Fibroblast of lung (primary cell): ENCODE data around the gene ANO10. TPM values are rescaled to one million over a fixed set of nuclear protein-coding genes. Genes with fewer than 3 reads are reported as not detected.

ENCODE experiments used
- DNase-seq, 2 donors: peaks; one replicate each; pipeline versions ENCODE4 v3.0.0 to v3.0.0-alpha.2; 2010; ENCODE audit warnings: low read depth in 2 of 2
- H2AFZ ChIP-seq: 2 replicates; pipeline ENCODE4 v1.5.1; 2012; ENCODE audit warnings: low read length, control low read depth, inconsistent platforms
- H3K27ac ChIP-seq: 2 replicates; pipeline ENCODE4 v1.5.1; 2011; ENCODE audit warnings: low read length, control low read depth; ENCODE audit not compliant: insufficient read depth
- H3K27me3 ChIP-seq: 2 replicates; pipeline ENCODE4 v1.5.1; 2011; ENCODE audit warnings: mild to moderate bottlenecking, low read length; ENCODE audit not compliant: control insufficient read depth, insufficient read depth
- H3K36me3 ChIP-seq: 2 replicates; pipeline ENCODE4 v1.5.1; 2011; ENCODE audit warnings: low read length; ENCODE audit not compliant: control insufficient read depth, insufficient read depth
- H3K4me1 ChIP-seq: 2 replicates; pipeline ENCODE4 v1.5.1; 2011; ENCODE audit warnings: low read length; ENCODE audit not compliant: control insufficient read depth, insufficient read depth; ENCODE audit errors: extremely low read depth
- H3K4me2 ChIP-seq: 2 replicates; pipeline ENCODE4 v1.5.1; 2011; ENCODE audit warnings: low read length, control low read depth; ENCODE audit not compliant: insufficient read depth; ENCODE audit errors: extremely low read depth
- H3K4me3 ChIP-seq, 4 experiments: fragments of 200-600 bp in 1 of 4; sonication (generic) in 1 of 4; replicated peaks in 1 of 4; 2 replicates each; pipeline ENCODE4 v1.5.1; 2011 to 2016; ENCODE audit warnings: low read length in 4 of 4, low read depth in 3 of 4, mild to moderate bottlenecking in 3 of 4, control low read depth in 2 of 4, inconsistent platforms in 1 of 4, mixed read lengths in 1 of 4; ENCODE audit not compliant: insufficient read depth in 1 of 4; ENCODE audit errors: control extremely low read depth in 1 of 4
- H3K79me2 ChIP-seq: 2 replicates; pipeline ENCODE4 v1.5.1; 2012; ENCODE audit warnings: mild to moderate bottlenecking, low read length, inconsistent platforms; ENCODE audit not compliant: control insufficient read depth, insufficient read depth
- H3K9ac ChIP-seq: 2 replicates; pipeline ENCODE4 v1.5.1; 2011; ENCODE audit warnings: mild to moderate bottlenecking, low read length, control low read depth; ENCODE audit not compliant: insufficient read depth
- H3K9me3 ChIP-seq: 2 replicates; pipeline ENCODE4 v1.5.1; 2012; ENCODE audit warnings: low read depth, low read length; ENCODE audit not compliant: control insufficient read depth, insufficient read depth
- H4K20me1 ChIP-seq: 2 replicates; pipeline ENCODE4 v1.5.1; 2011; ENCODE audit warnings: low read length; ENCODE audit not compliant: control insufficient read depth, insufficient read depth; ENCODE audit errors: extremely low read depth
- CTCF ChIP-seq, 2 donors: IDR thresholded peaks in 1 of 2; conservative IDR thresholded peaks in 1 of 2; 1 replicate in 1 of 2; 2 replicates in 1 of 2; pipeline ENCODE4 v1.5.1; 2011 to 2012; ENCODE audit warnings: low read length in 2 of 2, control low read depth in 1 of 2, inconsistent platforms in 1 of 2, low read depth in 1 of 2, mild to moderate bottlenecking in 1 of 2
- EZH2 ChIP-seq: IDR thresholded peaks from 2 replicates; pipeline ENCODE4 v1.5.1; 2012; ENCODE audit warnings: low read length, control low read depth, mild to moderate bottlenecking; ENCODE audit errors: missing control alignments
- polyA plus RNA-seq, 2 donors: library from polyadenylated mRNA; depleted of rRNA in 1 of 2; stranded (reverse) in 1 of 2; unstranded in 1 of 2; fragments of >200 nt; gene quantifications; 2 replicates each; pipeline ENCODE4 v1.2.1, GENCODE V29; 2011 to 2012; ENCODE audit warnings: missing spikeins in 1 of 2
- total RNA-seq: library from RNA; depleted of rRNA; stranded (reverse); fragments of >200 nt; gene quantifications from 2 replicates; pipeline ENCODE4 v1.2.1, GENCODE V29; 2014

ANO10 gene
- total and polyA plus RNA-seq, 2 donors (not counting 1 experiment from before 2014, with no cell fraction given) = 103 to 138 TPM

- peaks cover 8% of the 10 kb centered on the region for H3K79me2 ChIP-seq
- no peak for TF ChIP-seq CTCF (conservative IDR thresholded peaks at IDR 0.05 in 1 of 2, IDR thresholded peaks at IDR 0.05 in 1 of 2; ENCODE audit: low read depth in 1 of 2, low read length in 2 of 2)
- TF ChIP-seq EZH2 = no peak
Measured at GRCh38 chr3:43615133-43615532, 6.7 kb downstream of the ANO10 start.

GRCh38 chr3:43613976-43614375 is 7.8 kb downstream of the ANO10 start:
- Histone ChIP-seq H3K27ac (no peak overlapping the region), H3K79me2 (peaks cover 6% of the 10 kb centered on the region), H3K9ac (no peak overlapping the region)

More at GRCh38 chr3:43615133-43615532, 6.7 kb downstream of the ANO10 start:
- H3K27me3 ChIP-seq = no peaks in the 10 kb centered on the region
- H4K20me1 ChIP-seq = no peaks in the 10 kb centered on the region
- DNase-seq = no peak
- no peak overlapping the region for H2AFZ ChIP-seq
- H3K4me3 ChIP-seq = no peak overlapping the region
- H3K4me1 ChIP-seq = no peaks in the 10 kb centered on the region
- H3K4me2 ChIP-seq = no peak overlapping the region
- H3K9ac ChIP-seq = no peak overlapping the region
- H3K36me3 ChIP-seq = no peaks in the 10 kb centered on the region
- H3K27ac ChIP-seq = no peak overlapping the region
- no peaks in the 10 kb centered on the region for H3K9me3 ChIP-seq

GRCh38 chr3:43612419-43612818 is 9.4 kb downstream of the ANO10 start:
- TF ChIP-seq EZH2 (no peak), CTCF (conservative IDR thresholded peaks at IDR 0.05 in 1 of 2, IDR thresholded peaks at IDR 0.05 in 1 of 2; ENCODE audit: low read depth in 1 of 2, low read length in 2 of 2) (no peak)
- Histone ChIP-seq H3K79me2 (peaks cover 9% of the 10 kb centered on the region), H3K27ac (no peak overlapping the region), H3K9me3 (no peaks in the 10 kb centered on the region), H3K4me3 (no peak overlapping the region), H4K20me1 (no peaks in the 10 kb centered on the region), H3K36me3 (no peaks in the 10 kb centered on the region), H2AFZ (no peak overlapping the region), H3K9ac (no peak overlapping the region), H3K4me1 (no peaks in the 10 kb centered on the region), H3K27me3 (no peaks in the 10 kb centered on the region), H3K4me2 (no peak overlapping the region)
- DNase-seq = no peak

More at GRCh38 chr3:43613976-43614375, 7.8 kb downstream of the ANO10 start:
- no peak overlapping the region for H3K4me3 ChIP-seq
- no peaks in the 10 kb centered on the region for H3K27me3 ChIP-seq
- DNase-seq = no peak
- no peaks in the 10 kb centered on the region for H3K9me3 ChIP-seq
- TF ChIP-seq CTCF (conservative IDR thresholded peaks at IDR 0.05 in 1 of 2, IDR thresholded peaks at IDR 0.05 in 1 of 2; ENCODE audit: low read depth in 1 of 2, low read length in 2 of 2) = no peak
- no peak for TF ChIP-seq EZH2
- no peaks in the 10 kb centered on the region for H4K20me1 ChIP-seq
- no peak overlapping the region for H2AFZ ChIP-seq
- no peaks in the 10 kb centered on the region for H3K4me1 ChIP-seq
- no peak overlapping the region for H3K4me2 ChIP-seq
- H3K36me3 ChIP-seq = no peaks in the 10 kb centered on the region
